LNCAP (cell line): ENCODE data around the gene PODXL.

Experiments used
- TF ChIP-seq, protein P1 (sequence below): fragments of 450-650 bp; IDR thresholded peaks from 2 replicates; pipeline ENCODE4 v1.5.1; 2017; ENCODE audit warnings: mild to moderate bottlenecking

Gene PODXL

DNA sequence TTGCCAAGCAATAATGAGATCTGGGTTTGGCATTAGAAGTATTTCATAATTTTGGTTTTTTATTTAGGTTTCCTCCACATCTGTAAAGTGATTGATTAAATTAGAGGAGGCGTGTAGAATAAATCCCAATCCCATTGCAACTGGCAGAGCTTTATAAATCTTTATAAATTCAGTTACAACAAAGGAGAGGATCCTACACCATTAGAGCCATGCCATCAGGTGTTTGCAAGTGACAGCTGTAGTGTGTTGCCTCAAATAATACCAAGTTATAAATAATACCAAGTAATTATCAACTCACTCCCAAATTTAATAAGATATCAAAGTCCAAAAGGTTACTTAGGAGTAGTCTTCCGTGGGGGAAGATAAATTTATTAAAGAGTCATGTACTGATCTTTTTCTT is 62.2 kb downstream of the PODXL start:
- TF ChIP-seq, protein P1, sequence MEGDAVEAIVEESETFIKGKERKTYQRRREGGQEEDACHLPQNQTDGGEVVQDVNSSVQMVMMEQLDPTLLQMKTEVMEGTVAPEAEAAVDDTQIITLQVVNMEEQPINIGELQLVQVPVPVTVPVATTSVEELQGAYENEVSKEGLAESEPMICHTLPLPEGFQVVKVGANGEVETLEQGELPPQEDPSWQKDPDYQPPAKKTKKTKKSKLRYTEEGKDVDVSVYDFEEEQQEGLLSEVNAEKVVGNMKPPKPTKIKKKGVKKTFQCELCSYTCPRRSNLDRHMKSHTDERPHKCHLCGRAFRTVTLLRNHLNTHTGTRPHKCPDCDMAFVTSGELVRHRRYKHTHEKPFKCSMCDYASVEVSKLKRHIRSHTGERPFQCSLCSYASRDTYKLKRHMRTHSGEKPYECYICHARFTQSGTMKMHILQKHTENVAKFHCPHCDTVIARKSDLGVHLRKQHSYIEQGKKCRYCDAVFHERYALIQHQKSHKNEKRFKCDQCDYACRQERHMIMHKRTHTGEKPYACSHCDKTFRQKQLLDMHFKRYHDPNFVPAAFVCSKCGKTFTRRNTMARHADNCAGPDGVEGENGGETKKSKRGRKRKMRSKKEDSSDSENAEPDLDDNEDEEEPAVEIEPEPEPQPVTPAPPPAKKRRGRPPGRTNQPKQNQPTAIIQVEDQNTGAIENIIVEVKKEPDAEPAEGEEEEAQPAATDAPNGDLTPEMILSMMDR, result no peak

DNA sequence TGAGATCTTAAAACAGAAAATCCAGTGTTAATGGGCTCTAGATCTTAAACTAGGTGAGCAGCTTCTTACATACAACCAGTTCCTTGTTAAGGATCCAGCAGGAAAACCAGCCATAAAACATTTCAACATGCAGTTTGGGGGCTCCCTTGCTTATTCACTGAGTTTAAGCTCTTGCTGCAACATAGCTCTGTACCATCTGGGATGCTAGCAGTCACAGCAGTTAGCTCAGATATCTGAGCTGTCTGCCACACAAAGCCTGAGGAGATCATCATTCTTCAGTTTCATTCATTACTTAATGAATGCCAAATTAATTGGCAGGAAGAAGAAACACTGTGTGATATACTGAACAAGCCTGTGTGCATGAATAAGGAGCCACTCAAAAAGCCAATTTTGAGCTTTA is 62.8 kb downstream of the PODXL start:
- TF ChIP-seq, protein P1, result no peak

DNA sequence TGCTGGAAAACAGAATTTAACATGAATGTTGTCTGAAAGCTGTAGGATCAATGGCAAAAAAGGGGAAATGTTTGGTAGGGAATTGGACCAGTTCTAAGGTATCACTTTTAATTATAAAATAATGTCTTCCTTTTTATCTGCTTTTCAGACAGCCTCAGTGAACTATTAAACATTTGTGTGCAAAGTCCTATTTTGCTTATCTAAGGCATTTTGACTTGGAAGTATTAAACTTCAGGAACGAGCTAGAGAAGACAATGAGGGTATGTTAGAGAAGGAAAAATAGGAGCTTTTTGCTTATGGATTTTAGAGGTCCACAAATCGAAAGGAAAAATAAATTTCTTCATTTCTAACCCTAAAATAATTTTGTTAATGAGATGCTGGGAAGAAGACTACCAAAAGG is 63.3 kb downstream of the PODXL start:
- TF ChIP-seq, protein P1, result no peak

- TF ChIP-seq, protein P1, result no peak
Observed at GRCh38 chr7:131489881-131490280, 66.5 kb downstream of the PODXL start.

DNA sequence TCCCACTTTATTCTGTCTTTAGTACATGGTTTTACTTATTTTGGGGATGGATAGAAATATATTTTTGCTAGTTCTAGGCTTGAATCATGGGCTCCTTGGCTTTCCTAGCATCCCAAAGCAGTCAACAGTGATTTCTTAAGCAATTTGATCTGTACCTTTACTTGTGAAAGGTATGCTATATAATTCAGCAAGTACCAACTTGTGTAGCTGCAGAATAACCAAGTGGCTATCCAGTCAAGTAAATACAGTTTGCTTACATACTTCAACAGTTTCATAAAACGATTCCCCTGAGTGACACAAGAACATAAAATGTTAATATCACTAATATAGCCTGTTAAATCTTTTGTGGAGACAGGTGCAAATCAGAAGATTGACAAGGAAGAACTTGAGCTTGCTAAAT is 67.2 kb downstream of the PODXL start:
- TF ChIP-seq, protein P1, result no peak

- TF ChIP-seq, protein P1, result no peak
Observed at GRCh38 chr7:131488361-131488760, 68.1 kb downstream of the PODXL start.

DNA sequence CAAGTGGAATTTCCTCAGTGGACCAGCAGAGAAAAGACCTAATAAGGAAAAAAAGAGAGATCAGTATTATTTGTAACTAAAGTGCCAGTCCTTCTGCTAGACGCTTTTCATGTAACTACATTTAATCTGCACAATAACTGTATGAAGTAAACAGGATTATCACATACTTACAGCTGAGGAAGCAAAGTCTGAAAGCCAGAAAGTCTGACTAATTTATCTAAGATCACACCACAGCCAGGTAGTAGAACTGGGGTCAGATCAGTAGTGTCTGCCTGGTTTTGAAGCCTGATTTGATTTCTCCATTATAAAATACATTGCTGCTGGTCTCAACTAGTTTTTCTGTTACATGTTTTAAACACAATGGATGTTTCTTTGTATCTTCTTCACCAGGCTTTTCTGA is 69.2 kb downstream of the PODXL start:
- TF ChIP-seq, protein P1, result no peak

DNA sequence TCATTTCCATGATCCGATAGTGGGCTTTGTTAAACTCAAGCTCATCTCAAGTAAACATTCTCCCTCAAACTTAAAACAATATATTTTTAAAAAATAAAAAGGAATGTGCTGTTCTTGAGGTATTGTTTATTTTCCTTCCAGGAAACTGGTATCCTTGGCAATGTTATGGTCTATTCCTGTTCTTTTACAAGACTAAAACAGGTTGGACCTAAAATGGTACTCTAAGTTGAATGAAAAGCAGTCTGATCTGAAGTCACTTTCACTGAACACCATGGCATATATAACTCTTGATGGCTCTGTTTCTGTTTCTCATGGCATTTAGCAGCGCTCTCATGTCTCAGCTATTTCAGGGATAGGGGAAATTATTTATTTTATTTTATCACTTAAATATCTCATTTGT is 70.1 kb downstream of the PODXL start:
- TF ChIP-seq, protein P1, result no peak
